GM13977 (cell line): ENCODE data around the gene PSPN.

Experiments
- DNase-seq: peaks from one replicate; pipeline ENCODE4 v3.0.0; 2012; ENCODE audit warnings: low spot score
- CTCF ChIP-seq: IDR thresholded peaks from 2 replicates; pipeline ENCODE4 v1.5.1; 2012; ENCODE audit warnings: mild to moderate bottlenecking, control low read depth; ENCODE audit not compliant: insufficient read depth; ENCODE audit errors: extremely low read depth, missing control alignments
- in situ Hi-C: fragments of 300-500 bp; cut with MboI; formaldehyde crosslinking; loops from one replicate; pipeline ENCODE4 v1.12.0; 2022; ENCODE audit warnings: low sequenced_read_pairs, low pct_unique_long_range_greater_than_20kb, mixed read lengths, inconsistent platforms; ENCODE audit not compliant: unreplicated experiment

The PSPN gene

GRCh38 chr19:6375411-6376010 is at the start of gene PSPN:
Gene PSPN, minus strand, starts transcription at chr19:6375933. Its CDS starts 84 bp downstream, at chr19:6375849.
- DNase-seq: no peak
- no peak for TF ChIP-seq CTCF
- in situ Hi-C loops: no loop called here

- DNase-seq: peak; percentile 100
- in situ Hi-C loops: no loop called here
- no peak for TF ChIP-seq CTCF
Measured at GRCh38 chr19:6424939-6425731, 49.4 kb upstream of the PSPN start.

GRCh38 chr19:6424195-6424938 is 48.6 kb upstream of the PSPN start, which contains the start of gene KHSRP:
Gene KHSRP, minus strand, starts transcription at chr19:6424811. Its CDS starts 110 bp downstream, at chr19:6424701.
- DNase-seq: peak; percentile 60
- in situ Hi-C loops: no loop called here
- TF ChIP-seq CTCF: no peak

- no peak for TF ChIP-seq CTCF
- in situ Hi-C loops: no loop called here
- peak; percentile 76 for DNase-seq
Measured at GRCh38 chr19:6423499-6424194, 47.9 kb upstream of the PSPN start.

- TF ChIP-seq CTCF: no peak
- peak; percentile 8 for DNase-seq
- in situ Hi-C loops: no loop called here
Measured at GRCh38 chr19:6421075-6422014, 45.6 kb upstream of the PSPN start.
